Measurements from ENCODE around the gene PODXL2. TPM values are rescaled to one million over a fixed set of nuclear protein-coding genes. Genes with fewer than 3 reads are reported as not detected.

PODXL2 gene
- total RNA-seq, 1 donor from 2014 or later, result 2.2 TPM

Small RNA genes lying within 50 kb of the gene (microRNA-seq; reads per million reads assigned to microRNA genes)
- gene MIR7976, result not detected

Other genes with a start within 250 kb of the PODXL2 start
- gene TPRA1, start 38.5 kb upstream of the PODXL2 start, total RNA-seq, result 17.3 TPM
- gene MCM2, start 30.8 kb upstream of the PODXL2 start, total RNA-seq, result 5.5 TPM
- 25.5 TPM for gene ABTB1, start 43.8 kb downstream of the PODXL2 start, total RNA-seq
- gene MGLL, start 193.3 kb downstream of the PODXL2 start, total RNA-seq, result 45.7 TPM

Data from cardiac septum (tissue), 1 donor.